GM13977 (cell line): ENCODE results near the gene ACSF3.

ENCODE experiments used
- DNase-seq: peaks from one replicate; pipeline ENCODE4 v3.0.0; 2012; ENCODE audit warnings: low spot score
- in situ Hi-C: fragments of 300-500 bp; cut with MboI; formaldehyde crosslinking; loops from one replicate; pipeline ENCODE4 v1.12.0; 2022; ENCODE audit warnings: low sequenced_read_pairs, low pct_unique_long_range_greater_than_20kb, mixed read lengths, inconsistent platforms; ENCODE audit not compliant: unreplicated experiment
- TF ChIP-seq, protein P1 (sequence below): IDR thresholded peaks from 2 replicates; pipeline ENCODE4 v1.5.1; 2012; ENCODE audit warnings: mild to moderate bottlenecking, control low read depth; ENCODE audit not compliant: insufficient read depth; ENCODE audit errors: extremely low read depth, missing control alignments

Gene ACSF3

DNA sequence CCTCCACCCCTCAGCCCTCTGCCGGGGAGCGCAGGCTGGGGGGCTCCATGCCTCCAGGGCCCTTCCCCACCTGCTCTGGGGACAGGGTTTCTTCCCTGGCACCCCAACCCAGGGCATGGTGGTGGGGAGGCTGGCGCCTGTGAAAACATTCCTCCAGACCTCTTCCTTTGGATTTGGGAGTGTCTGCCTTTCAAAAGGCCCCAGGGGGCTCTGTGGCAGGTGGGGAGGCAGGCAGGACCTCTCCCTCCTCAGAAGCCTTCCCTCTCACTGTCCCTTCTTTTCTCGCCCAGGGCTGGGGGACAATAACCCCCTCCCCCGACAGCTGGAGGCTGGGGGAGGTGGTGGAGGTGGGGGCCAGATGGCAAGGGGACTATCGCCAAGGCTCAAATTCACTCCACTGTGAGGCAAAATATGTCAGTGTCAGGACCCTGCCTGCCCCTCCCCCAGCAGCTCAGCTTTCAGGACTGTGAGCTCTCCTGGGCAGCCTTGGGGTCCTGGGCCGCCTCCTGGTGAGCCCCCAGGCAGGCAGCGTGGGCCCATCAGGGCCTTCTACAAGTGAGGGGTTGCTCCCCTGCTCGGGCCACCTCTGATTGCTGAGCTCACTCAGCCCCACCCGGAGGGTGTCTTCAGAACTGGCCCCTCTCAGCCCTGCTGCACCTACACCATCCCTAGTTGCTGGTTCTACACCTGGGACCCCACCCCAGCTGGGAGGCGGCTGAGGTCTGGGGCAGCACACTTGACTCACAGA lies 79.7 kb downstream of the ACSF3 start:
- in situ Hi-C loops = no loop called here
- TF ChIP-seq, protein P1, sequence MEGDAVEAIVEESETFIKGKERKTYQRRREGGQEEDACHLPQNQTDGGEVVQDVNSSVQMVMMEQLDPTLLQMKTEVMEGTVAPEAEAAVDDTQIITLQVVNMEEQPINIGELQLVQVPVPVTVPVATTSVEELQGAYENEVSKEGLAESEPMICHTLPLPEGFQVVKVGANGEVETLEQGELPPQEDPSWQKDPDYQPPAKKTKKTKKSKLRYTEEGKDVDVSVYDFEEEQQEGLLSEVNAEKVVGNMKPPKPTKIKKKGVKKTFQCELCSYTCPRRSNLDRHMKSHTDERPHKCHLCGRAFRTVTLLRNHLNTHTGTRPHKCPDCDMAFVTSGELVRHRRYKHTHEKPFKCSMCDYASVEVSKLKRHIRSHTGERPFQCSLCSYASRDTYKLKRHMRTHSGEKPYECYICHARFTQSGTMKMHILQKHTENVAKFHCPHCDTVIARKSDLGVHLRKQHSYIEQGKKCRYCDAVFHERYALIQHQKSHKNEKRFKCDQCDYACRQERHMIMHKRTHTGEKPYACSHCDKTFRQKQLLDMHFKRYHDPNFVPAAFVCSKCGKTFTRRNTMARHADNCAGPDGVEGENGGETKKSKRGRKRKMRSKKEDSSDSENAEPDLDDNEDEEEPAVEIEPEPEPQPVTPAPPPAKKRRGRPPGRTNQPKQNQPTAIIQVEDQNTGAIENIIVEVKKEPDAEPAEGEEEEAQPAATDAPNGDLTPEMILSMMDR = no peak
- DNase-seq = no peak

DNA sequence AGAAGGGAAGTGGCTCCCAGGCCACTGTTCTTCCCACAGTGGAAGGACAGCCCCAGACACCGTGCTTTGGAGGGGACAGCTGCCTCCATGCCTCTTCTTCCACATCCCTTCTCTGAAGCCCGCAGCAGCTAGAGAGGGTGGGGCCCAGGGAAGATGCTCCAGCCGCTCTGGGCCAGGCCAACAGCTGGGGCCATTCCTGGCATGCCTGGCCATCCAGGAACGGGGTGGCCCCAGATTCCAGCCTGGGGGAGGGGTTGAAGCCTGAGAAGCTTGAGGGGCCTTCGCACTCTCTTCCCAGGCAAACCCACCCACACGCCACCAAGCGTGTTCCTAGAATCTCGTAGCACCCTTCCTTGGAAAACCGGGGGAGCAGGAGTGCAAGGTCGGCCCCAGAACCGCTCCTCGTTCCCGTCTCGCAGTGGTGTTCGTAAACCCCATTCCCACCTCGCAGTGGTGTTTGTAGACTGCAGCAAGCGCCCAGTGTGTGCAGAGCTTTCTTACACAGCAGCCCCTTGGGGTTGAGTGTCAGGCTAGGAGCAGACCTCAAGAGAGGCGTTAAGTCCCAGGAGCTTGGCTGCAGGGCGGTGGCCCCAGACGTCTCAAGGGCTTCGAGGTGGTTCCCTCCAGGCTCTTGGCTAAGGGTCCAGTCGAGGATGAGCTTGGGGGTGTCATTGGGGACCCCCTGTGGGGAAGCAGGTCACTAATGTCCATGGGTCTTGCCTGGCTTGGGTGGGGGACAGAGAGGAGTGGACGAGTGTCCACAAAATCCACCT lies 80.6 kb downstream of the ACSF3 start:
- TF ChIP-seq, protein P1 = no peak
- in situ Hi-C loops = no loop called here
- no peak for DNase-seq

DNA sequence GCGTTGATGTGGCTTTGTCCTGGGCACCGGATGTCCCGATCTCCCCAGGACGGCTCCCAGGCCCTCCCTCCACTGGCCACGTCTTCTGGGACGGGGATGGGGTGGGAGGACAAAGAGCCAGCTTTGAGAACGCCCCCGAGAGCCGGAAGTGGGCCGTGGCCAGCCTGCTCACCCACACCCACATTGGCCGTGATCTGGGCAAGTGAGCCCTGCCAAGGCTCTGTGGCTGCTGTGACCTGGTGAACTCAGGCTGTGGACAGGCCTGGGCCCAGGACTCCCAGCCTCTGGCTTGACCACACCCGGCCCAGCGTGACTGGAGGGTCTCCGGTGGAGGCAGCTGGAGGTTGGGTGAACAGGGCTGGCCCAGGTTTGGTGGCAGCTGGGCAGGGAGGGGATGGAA lies 81.2 kb downstream of the ACSF3 start:
- TF ChIP-seq, protein P1 = no peak
- no peak for DNase-seq
- in situ Hi-C loops = no loop called here

DNA sequence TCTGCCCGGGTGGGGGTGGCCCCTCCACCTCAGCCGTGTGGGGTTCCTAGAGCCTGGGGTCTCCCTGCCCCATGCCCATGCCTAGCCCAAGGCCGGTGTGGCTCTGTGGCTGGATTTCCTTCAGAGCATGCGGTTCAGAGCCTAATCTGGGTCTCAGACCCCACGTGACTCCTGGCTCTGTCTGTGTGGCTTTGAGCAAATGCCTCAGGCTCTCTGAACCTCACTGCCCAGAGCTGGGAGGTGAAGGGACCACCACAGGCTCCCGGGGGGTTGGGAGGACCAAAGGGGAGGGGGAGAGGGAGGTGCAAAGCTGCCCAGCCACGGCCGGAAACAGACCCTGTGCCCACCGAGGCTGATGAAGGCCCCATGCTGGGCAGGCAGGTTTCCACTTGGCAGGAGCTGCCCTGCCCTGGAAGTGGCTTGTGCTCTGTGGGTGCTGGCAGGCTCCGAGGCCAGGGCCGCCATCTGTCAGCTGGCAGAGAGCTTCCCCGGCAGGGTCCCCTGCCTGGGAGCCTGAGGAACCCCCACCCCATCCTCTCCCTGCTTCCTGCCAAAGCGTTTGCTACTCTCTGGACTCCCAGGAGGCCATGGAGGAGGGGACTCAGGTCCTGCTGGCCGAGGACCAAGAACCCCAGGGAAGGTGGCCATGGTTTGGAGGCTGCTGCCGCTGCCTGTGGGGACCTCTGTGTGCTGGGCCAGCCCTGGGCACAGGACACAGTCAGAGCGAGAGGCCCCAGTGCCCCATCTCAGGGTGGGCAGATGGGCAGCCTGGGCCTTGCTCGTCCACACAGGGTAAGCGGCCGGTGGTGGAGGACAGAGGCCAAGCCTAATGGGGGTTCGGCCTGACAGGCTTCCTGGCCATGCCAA lies 81.9 kb downstream of the ACSF3 start:
- in situ Hi-C loops = no loop called here
- DNase-seq = no peak

DNA sequence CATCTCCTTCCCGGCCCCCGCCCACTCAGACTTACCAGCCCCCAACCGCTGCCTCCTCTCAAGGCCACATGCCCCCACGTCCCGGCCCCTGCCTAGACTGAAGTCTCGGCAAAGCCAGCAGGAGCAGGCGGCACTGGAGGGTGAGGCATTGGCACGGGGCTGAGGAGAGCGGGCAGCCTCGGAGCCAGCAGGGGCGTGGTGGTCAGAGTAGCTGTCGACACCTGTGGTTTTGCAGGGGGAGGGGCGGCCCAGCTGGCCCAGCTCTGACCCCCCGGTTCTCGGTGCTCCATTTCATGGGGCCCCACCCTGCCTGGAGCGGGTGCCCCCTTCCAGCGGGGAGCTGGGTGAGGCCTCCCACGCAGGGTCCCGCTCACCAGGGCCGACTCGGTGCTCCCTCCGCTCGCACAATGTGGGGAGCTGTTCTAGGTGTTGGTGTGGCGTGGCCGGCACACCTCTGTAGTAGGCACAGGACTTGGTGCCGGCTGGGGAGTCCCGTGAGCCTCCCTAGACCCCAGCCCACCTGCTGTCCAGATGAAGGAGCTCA lies 82.6 kb downstream of the ACSF3 start:
- in situ Hi-C loops = no loop called here

More for the DNA sequence above, 81.9 kb downstream of the ACSF3 start:
- TF ChIP-seq, protein P1 = no peak

More for the DNA sequence above, 82.6 kb downstream of the ACSF3 start:
- TF ChIP-seq, protein P1 = no peak
- no peak for DNase-seq
